HL-60/S4 treated with phorbol 12-myristate 13-acetate at 8.2 ng/mL for 4 days and 3 days (cell line): Measurements from ENCODE around the gene JARID2.

ENCODE experiments used
- in situ Hi-C: fragments of 300-500 bp; cut with MboI; formaldehyde crosslinking; loops from 2 replicates; pipeline ENCODE4 v1.15.0; 2022; ENCODE audit warnings: low sequenced_read_pairs

The JARID2 gene

DNA sequence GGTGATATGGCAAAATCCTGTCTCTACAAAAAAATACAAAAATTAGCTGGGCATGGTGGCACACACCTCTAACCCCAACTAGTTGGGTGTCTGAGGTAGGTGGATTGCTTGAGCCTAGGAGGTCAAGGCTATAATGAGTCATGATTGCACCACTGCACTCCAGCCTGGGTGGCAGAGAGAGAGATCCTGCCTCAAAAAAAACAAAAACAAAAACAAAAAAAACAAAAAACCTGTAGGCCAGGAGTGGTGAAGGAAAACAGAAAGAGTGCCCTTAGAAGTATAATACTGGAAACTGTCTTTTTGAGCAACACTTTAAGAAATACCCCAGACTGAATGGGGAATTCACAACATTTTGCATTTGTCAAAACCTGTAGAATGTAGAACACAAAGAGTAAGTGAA lies 85.3 kb downstream of the JARID2 start:
- in situ Hi-C loops, result no loop called here

DNA sequence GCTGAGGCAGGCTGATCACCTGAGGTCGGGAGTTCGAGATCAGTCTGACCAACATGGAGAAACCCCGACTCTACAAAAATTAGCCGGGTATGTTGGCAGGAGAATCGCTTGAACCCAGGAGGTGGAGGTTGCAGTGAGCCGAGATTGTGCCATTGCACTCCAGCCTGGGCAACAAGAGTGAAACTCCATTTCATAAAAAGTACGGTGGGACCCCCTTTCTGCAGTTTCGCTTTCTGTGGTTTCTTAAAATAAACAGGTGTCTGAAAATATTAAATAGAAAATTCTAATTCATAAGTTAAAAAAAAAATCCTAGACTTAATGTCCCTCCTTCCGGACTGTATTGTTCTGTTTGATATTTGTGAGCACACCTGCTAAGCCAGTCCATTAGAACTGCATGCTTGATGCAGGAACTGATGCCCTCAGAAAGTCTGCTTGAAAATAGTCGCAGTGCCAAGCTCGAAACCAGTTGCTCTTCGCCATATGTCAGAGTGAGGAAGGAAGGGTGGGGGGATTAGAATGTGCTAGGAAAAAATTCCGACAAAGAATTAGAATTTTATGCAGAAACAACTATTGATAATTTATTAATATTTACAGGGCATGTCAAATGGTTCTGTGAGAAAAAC lies 85.9 kb downstream of the JARID2 start:
- in situ Hi-C loops, result no loop called here

DNA sequence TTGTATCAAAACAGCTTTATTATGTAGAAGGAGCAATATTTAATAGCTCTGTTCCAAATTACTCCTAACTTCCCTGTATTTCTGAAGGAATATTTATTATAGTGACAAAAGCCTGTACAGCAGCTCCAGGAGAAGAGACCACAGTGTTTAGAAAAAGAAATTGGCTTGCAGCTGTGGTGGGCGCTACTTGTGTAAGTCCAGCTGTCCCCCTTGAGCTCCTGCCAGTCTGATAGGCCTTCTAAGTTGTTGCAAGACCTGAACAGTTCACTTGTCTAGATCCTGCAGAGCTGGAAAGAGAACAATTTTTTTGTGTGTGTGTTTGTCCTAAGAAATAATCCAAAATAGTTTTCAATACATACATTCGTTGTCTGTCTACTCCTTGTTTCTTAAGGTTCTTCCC lies 86.6 kb downstream of the JARID2 start:
- in situ Hi-C loops, result no loop called here

DNA sequence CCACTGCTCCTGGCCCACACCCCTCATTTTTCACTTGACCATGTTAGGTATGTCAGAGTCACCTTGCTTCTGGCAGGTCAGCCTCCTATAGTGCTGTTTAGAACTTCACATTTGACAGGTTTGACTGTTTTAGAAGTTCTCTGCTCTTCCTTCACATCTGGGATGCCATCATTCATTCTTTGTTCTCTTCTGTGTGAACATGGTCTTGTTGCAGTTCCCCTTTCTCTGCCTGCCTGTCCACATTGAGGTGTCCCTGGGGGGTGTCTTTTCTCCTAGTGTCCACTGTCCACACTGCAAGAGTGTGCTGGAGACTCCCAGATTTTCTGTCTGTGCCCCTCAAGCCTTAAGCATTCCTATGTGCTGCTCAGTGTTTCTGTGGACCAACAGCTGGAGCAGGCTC lies 89.5 kb downstream of the JARID2 start:
- in situ Hi-C loops, result no loop called here

DNA sequence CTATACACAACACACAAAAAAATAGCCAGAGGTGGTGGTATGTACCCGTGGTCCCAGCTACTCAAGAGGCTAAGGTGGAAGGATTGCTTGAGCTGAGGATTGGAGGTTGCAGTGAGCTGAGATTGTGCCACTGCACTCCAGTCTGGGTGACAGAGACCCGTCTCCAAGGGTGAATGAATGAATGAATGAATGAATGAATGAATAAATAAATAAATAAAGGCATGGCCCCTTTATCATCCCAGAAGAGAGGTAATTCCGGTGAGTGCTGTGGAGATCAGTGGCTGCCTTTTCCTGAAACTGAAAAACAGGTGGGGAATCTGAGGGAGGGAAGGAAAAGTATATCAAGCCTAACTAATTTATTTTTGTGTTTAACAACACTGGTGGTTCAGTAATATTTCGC lies 90.0 kb downstream of the JARID2 start:
- in situ Hi-C loops, result no loop called here

DNA sequence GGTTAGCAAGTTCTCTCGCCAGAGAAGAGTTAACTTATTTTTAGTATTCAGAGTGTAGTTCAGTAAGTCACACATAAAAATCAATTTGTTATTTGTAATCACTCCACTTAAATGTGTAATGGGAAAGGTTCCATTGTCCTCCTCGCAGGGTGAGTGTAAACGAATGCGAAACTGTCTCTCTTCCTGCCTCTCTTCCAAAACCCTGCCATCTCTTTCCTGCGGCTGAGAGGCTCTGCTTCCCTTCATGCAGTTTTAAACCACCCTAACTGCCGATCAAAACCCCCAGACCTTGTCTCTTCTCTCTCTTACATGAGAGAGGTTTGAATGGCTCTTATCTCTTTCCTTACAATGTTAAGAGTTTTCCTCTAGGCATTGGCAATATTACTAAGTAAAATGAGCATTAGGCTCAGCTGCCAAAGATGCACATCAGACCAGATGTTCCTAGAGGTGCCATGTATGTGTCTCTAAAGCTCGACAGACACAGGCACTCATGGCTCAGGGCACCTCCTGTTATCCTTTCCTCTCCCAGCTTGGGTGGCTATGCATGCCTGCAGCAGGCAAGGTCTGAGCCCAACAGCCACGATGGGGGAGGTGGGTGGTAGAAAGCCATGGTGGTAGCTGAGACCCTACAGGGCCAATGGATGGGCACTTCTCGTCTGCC lies 91.2 kb downstream of the JARID2 start:
- in situ Hi-C loops, result no loop called here

DNA sequence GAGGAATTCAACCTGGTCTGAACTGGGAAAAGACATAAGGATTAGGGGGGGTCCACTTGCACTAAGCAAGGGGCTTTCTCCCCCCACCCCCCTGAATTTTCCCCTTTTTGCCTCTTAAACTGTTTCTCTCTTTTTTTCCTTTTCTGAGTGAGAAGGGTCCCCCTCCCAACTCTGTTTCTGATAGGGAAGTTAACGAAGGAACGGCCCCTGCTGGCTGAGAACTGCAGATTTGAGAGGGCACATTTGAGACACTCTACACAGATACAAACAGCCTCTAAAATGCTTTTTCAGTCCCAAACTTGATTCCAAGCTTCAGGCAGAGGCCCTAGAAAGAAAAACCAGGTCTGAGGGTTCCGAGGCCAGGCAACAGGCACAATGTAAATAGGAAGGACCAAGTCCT lies 91.7 kb downstream of the JARID2 start:
- in situ Hi-C loops, result no loop called here

DNA sequence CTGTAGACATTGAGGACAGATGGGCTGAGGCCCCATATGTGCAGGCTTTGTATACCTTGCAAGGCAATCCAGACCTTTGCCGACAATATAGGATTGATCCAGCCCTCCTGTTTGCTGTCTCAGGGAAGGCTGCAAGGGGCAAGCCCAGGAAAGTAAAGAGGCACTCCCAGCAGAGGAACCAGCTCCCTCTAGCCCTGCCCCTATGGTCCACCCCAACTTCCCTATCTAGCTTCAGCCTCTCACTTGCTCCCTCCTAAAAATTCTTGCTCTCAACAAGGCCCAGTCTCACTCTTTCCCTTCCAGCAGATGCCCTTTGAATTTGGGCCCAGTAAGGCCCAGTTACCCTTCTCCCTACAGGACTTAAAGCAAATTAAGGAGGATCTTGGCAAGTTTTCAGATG lies 92.6 kb downstream of the JARID2 start:
- in situ Hi-C loops, result no loop called here

DNA sequence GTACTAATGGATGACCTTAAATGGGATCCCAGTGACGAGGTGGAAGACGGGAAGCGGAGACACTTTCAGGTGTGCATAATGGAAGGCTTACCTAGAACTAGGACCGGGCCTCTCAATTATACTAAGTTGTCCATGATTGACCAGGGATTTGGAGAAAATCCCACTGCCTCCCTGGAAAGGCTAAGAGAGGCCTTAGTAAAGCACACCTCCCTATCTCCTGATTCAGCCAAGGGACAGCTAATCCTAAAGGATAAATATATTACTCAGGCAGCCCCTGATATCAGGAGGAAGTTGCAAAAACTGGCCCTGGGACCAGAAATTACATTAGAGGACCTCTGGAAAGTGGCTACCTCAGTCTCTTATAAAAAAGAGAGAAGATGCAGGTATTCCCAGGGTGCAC lies 93.2 kb downstream of the JARID2 start:
- in situ Hi-C loops, result no loop called here

DNA sequence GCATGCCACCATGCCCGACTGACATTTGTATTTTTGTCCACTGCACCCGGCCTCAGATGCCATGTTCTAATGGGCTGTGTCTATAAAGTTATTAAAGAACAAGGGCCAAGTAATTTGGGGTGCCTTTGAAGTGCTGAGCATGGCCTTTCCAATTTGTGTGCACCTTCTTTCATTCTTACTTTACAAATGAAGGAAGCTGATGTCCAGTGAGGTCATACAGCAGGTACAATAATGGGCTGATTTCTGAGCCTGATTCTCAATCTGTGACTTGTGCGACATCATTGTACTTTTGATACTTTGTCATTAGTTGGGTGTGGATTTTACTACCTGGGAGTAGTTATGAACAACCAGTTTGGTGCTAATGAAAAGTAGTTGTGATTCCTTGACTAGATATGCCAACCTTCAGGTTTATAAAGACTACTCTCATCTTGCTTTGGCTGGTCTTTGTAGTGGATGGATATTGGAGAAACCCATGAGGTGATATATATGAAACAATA lies 94.3 kb downstream of the JARID2 start:
- in situ Hi-C loops, result no loop called here

DNA sequence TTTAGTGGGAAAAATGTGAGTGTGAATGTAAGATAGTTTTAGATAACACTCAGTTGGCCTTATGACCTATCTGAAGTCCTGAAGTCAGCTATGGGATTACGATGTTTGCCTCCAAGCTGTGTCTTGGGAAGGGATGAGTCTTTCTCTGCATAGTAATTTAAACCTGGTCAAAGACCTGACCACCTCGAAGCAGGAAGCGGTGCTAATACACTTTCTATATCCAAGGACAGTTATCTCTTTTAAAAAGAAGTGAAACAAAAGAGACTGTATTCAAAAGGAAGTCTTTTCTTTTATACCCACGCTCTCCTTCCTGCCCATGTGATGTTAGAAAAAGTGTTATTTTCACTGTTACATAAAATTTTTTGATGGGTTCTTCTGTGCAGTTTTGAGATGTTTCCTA lies 94.9 kb downstream of the JARID2 start:
- in situ Hi-C loops, result no loop called here

DNA sequence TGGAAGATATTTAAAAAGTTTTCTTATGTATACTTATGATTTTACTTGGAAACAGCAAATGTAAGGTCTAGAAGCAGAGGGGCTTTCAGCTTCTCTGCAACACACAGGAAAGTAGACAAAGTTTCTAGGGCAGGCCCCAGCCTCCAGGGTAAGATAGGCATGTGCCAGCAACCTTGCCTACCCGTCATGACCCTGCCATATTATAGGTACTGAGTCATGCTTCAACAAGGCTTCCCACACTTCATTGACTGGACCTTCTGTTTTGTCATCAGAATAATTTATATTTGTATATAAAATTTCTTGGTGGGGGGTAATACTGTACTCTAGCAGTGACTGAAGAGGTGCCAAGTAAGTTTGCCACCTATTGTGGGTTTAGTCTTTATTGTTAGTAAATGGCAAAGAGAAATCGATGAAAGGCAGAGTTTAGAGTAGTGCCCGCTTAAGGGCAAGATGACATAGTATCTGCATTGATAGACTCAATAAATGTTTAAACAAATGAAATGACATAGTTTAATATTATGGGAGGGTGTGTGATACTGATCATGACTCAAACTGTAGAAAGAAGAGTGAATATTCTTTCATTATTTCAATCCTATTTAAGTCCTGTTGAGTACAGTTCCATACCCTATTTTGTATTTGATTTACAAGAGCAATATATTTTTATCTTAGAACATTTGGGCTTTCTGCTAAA lies 95.6 kb downstream of the JARID2 start:
- in situ Hi-C loops, result no loop called here

DNA sequence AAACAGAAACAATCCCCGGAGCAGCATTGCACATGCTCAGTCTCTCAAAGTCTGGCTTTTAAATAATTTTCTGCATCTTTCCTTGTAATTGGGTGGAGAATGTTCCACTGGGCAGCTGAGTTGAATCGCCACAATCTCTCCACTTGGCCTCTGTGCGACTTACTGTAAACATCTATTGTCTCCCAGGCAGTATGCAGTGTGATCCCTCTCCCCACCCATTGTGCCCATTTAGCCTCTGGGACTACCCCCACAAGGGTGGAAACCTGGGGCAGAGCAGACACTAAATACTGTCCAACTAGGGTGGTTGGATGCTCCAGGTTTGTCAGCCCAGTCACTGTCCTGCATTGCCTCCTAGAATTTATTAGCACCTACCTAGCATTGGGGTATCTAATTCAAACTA lies 96.2 kb downstream of the JARID2 start:
- in situ Hi-C loops, result no loop called here

DNA sequence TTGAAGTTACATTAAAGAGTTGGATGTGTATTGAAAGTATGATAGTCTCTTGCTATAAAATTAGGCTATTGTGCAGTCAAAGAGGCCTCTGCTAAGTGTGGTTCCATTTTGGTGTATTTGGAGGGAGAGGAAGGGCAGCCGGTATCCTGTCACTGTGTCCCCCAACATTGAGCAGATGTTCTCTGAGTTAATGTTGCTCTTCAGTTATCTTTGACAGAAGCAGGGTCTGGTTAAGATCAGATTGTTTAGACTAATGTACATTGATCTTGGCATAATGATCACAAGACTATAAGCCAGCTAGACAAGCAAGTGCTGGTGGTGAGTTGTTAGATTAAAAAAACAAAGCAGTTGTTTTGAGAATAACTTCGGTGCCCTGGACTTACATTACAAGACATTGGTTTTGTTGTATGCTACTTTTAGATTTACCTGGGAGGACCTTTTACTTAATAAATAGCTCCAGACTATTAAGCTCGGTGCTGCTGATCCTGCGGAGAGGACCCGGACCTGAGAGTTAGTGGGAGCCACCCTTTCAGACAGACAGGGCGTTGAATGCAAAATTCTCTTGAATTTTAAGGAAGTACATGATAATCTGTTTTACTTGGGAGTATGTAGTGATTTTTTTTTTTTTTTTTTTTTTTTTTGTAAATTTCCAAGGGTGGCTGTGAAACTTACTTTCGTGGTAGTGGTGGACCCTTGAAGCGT lies 97.8 kb downstream of the JARID2 start:
- in situ Hi-C loops, result no loop called here

DNA sequence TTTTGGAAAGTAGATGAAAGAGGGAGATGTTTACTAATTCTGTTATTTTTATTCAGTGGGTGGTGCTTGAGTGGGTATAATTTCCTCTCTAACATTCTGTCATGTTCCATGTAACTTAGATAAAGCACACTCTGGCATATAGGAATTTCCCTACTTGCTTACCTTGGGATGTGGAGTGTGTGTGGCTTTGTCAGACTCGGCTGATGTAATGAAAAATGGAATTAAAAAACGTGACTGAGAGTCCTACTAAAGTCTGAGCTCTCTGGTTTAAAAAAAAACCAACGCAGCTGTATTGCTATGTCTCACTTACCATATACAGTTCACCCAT lies 98.3 kb downstream of the JARID2 start:
- in situ Hi-C loops, result no loop called here

DNA sequence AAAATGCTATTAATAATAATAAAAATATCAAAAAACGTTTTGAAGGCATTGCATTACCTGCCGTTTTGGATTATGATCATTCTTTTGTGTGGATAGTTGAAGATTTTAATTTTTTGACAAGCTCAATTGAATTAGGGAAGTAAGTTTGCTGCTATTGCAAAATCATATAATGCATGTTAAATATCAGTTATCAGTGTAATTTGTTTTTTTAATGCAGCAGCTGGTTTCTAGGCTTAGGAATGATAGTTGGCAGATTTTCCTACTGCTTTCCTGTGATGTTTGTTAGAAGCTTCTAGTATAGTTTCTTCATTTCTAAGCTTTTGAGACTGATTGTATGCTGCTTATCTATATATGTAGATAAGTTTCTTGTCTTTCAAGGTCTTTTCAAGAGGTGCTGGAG lies 99.0 kb downstream of the JARID2 start:
- in situ Hi-C loops, result no loop called here

DNA sequence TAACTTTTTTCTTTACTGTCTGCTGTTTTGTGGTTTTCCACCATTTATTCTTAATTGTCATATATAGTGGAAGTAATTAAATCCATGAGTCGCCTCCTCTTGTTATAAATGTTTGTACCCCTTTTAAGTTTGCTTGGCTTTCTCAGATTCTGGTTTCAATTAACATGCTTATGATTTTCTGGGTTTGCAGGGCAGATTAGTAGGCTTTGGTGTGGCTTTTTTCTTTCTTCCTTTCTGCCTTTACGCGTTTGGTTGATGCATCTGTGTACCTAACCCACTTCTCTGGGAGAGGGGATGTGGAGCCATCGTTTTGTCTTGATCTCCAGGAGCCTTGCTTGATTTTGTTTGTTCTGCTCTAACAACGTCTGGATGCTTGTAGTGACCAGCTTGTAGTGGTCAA lies 100.4 kb downstream of the JARID2 start:
- in situ Hi-C loops, result no loop called here

DNA sequence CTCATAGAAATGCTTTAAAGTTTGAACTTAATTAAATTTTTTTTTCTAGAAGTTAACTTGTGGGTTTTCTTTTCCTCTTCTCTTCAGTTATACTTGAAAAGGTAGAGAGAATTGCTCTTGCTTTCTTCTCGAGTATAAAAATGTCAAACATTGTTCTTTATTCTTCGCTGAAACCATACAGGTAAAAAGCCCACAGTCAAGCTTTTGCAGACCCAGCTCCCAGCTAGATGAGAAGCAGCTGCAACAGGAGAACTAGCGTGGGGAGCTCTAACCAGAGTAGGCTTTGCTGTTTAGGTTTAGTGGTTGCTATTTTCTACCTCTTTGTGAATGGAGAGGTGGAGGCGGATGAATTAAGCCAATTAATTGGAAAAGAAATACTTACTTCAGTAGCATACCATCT lies 102.7 kb downstream of the JARID2 start:
- in situ Hi-C loops, result no loop called here

DNA sequence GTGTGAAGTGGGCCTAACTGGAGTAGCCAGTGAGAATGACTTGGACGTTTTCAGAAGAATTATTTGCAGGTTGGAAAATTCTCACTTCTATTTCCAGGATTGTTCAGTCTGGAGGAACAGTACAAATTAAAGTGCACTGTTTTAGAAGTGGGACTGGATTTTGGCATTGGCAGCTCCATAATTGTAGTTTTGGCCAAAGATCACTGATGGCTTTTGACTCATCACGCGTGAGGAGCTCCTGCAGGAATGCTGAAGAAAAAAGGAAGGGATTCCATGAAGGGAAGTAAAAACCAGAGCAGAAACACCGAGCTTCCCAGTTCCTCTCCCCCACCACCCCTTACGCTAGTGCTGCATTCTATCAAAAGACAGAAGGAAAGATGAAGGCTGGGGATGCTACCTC lies 103.5 kb downstream of the JARID2 start:
- in situ Hi-C loops, result no loop called here

DNA sequence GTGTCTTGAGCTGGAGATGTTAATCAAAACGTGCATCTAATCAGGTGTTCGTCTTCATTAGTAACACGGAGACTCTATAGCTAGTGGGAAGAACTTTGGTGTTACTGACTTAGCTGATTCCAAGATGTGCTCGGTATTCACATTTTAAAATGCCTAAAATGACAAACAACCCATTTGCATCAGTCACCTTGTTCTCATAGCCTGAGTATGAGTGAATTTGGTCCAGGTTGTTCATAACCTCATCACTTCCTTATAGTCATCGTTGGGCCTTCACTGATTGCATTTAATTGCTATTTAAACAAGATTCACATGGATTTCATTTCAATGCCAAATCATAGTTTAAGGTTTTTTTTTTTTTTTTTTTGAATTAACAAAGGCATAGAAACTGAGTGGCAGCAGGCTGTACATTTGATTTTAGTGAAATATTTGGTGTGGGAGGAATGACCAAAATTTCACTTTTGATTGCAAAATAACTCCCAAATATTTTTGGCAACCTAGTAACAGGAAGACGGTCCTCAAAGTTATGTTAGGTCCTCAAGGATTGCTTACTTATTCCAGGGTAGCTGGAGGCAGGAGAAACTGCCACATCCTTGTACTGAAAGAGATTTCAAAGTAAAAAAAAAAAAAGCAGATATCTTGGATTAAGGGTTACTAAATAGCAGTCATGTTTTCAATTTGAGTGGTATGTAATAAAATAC lies 104.7 kb downstream of the JARID2 start:
- in situ Hi-C loops, result no loop called here

DNA sequence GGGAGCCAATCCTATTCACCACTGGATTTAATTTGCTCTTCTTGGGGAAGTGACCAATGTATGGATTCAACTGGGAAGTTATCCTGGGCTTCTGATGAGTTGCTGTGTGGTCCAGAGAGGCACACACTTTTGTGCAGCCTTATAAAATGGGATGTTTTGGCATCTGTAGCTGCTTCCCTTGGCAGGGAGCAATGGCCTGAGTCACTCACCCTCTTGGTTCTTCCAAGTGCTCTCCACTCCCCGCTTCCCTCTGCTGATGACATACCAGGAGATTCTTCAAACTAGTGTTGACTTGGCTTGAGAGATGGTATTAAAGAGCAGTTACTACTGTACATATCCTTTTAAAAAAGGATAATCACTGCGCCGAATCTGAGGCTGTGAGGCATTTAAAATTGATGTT lies 105.8 kb downstream of the JARID2 start:
- in situ Hi-C loops, result no loop called here
